HCT116 (cell line): ENCODE results near the gene CENPX. TPM values are rescaled to one million over a fixed set of nuclear protein-coding genes. Genes with fewer than 3 reads are reported as not detected.

Source experiments
- ATAC-seq: fragments of 200-7000 bp; cut with Tn5 transposase; 2 replicates; pipeline ENCODE4 v1.9.1; 2020; ENCODE audit warnings: mild to moderate bottlenecking, moderate library complexity
- BruUV-seq: library from RNA; stranded (reverse); fragments of 400-500 nt; replicated peaks from 2 replicates; lab custom pipeline; 2021; lab: Mats Ljungman, UMichigan
- CTCF ChIA-PET: fragments of 300-600 bp; sonication (Branson Sonifier 250); formaldehyde crosslinking; loops from one replicate; lab custom pipeline; 2021; ENCODE audit warnings: antibody characterized with exemption; lab: Charles Lee
- POLR2A ChIA-PET: fragments of 300-600, 350-600 bp; sonication (Branson Sonifier 250); formaldehyde crosslinking; loops from one replicate; lab custom pipeline; 2021; ENCODE audit warnings: antibody characterized with exemption; lab: Charles Lee
- RAD21 ChIA-PET, 2 experiments: fragments of 300-600 bp; sonication (Branson Sonifier 250); formaldehyde crosslinking; loops; one replicate each; lab custom pipeline; 2023; ENCODE audit warnings: low total read pairs in 2 of 2; ENCODE audit not compliant: uncharacterized antibody in 2 of 2, unreplicated experiment in 2 of 2, low non-redundant PET in 1 of 2; lab: Charles Lee
- DNase-seq: peaks from one replicate; pipeline ENCODE4 v3.0.0-alpha.2; 2010; ENCODE audit warnings: low read depth, low spot score
- H2AFZ ChIP-seq: fragments of 200-600 bp; shearing (Covaris generic), sonication (generic); 2 replicates; pipeline ENCODE4 v1.6.1; 2017; ENCODE audit warnings: low read depth, mixed run types, mixed read lengths, antibody characterized with exemption, low read length; ENCODE audit not compliant: poor library complexity, severe bottlenecking
- H3K27ac ChIP-seq: 2 replicates; pipeline ENCODE4 v1.5.1; 2012; ENCODE audit warnings: low read depth, low read length
- H3K27me3 ChIP-seq: fragments of 200-600 bp; sonication (generic); 2 replicates; pipeline ENCODE4 v1.6.1; 2016; ENCODE audit warnings: mixed run types, low read length, mixed read lengths; ENCODE audit not compliant: insufficient read depth
- H3K36me3 ChIP-seq, 2 experiments: fragments of 200-500 bp in 1 of 2; fragments of 200-600 bp in 1 of 2; sonication (Bioruptor generic) in 1 of 2; sonication (generic) in 1 of 2; 2 replicates each; pipeline versions ENCODE4 v1.5.1 to v1.6.1; 2014 to 2016; ENCODE audit warnings: low read length in 2 of 2, inconsistent platforms in 1 of 2, mixed read lengths in 1 of 2, mixed run types in 1 of 2; ENCODE audit not compliant: insufficient read depth in 2 of 2, control insufficient read depth in 1 of 2
- H3K4me1 ChIP-seq, 2 experiments: fragments of 200-600 bp in 1 of 2; sonication (generic) in 1 of 2; 2 replicates each; pipeline versions ENCODE4 v1.5.1 to v1.6.1; 2012 to 2017; ENCODE audit warnings: low read length in 2 of 2, inconsistent platforms in 1 of 2, mild to moderate bottlenecking in 1 of 2, mixed read lengths in 1 of 2, mixed run types in 1 of 2, moderate library complexity in 1 of 2; ENCODE audit not compliant: insufficient read depth in 2 of 2, control insufficient read depth in 1 of 2
- H3K4me2 ChIP-seq: fragments of 200-600 bp; sonication (generic); 2 replicates; pipeline ENCODE4 v1.6.1; 2017; ENCODE audit warnings: mixed run types, low read length, mixed read lengths
- H3K4me3 ChIP-seq, 2 experiments: fragments of 200-600 bp in 1 of 2; sonication (generic) in 1 of 2; replicated peaks in 1 of 2; 2 replicates each; pipeline ENCODE4 v1.5.1; 2011 to 2016; ENCODE audit warnings: low read length in 2 of 2, control low read depth in 1 of 2, low read depth in 1 of 2, mild to moderate bottlenecking in 1 of 2, mixed read lengths in 1 of 2, mixed run types in 1 of 2
- H3K79me2 ChIP-seq: fragments of 200-600 bp; sonication (generic); 2 replicates; pipeline ENCODE4 v1.6.1; 2017; ENCODE audit warnings: mild to moderate bottlenecking, mixed run types, low read length, moderate library complexity, mixed read lengths; ENCODE audit not compliant: insufficient read depth
- H3K9ac ChIP-seq: fragments of 200-600 bp; sonication (generic); 2 replicates; pipeline ENCODE4 v1.6.1; 2016; ENCODE audit warnings: low read length, mixed read lengths
- H3K9me2 ChIP-seq: fragments of 200-600 bp; sonication (generic), shearing (Covaris generic); 2 replicates; pipeline ENCODE4 v1.6.1; 2017; ENCODE audit warnings: mixed run types, mild to moderate bottlenecking, moderate library complexity; ENCODE audit not compliant: insufficient read depth
- H3K9me3 ChIP-seq, 2 experiments: fragments of 200-500 bp in 1 of 2; fragments of 200-600 bp in 1 of 2; sonication (Bioruptor generic) in 1 of 2; sonication (generic) in 1 of 2; 2 replicates each; pipeline ENCODE4 v1.6.1; 2014 to 2017; ENCODE audit warnings: low read length in 2 of 2, mixed read lengths in 2 of 2, inconsistent platforms in 1 of 2, low read depth in 1 of 2, mild to moderate bottlenecking in 1 of 2, mixed run types in 1 of 2, moderate library complexity in 1 of 2; ENCODE audit not compliant: control insufficient read depth in 1 of 2, insufficient read depth in 1 of 2
- H4K20me1 ChIP-seq: fragments of 200-600 bp; sonication (generic), shearing (Covaris generic); 2 replicates; pipeline ENCODE4 v1.6.1; 2017; ENCODE audit warnings: mixed run types, mild to moderate bottlenecking, moderate library complexity; ENCODE audit not compliant: insufficient read depth
- EGR1 ChIP-seq: IDR thresholded peaks from 2 replicates; pipeline ENCODE4 v1.6.1; 2012; ENCODE audit warnings: low read depth
- ELF1 ChIP-seq: IDR thresholded peaks from 2 replicates; pipeline ENCODE4 v1.6.1; 2012; ENCODE audit warnings: low read depth, borderline replicate concordance
- EZH2 ChIP-seq: fragments of 200-600 bp; sonication (generic); IDR thresholded peaks from 2 replicates; pipeline ENCODE4 v1.6.1; 2017; ENCODE audit warnings: antibody characterized with exemption, mixed run types
- EZH2phosphoT487 ChIP-seq: fragments of 200-600 bp; IDR thresholded peaks from 2 replicates; pipeline ENCODE4 v1.6.1; 2018; ENCODE audit warnings: antibody characterized with exemption, borderline replicate concordance
- JUND ChIP-seq: IDR thresholded peaks from 2 replicates; pipeline ENCODE4 v1.6.1; 2012
- MAX ChIP-seq: IDR thresholded peaks from 2 replicates; pipeline ENCODE4 v1.6.1; 2012
- POLR2AphosphoS5 ChIP-seq: IDR thresholded peaks from 2 replicates; pipeline ENCODE4 v1.6.1; 2011; ENCODE audit warnings: mild to moderate bottlenecking, low read depth, low read length, moderate library complexity
- RAD21 ChIP-seq: IDR thresholded peaks from 2 replicates; pipeline ENCODE4 v1.6.1; 2012; ENCODE audit warnings: low read depth, mild to moderate bottlenecking
- SIN3A ChIP-seq: IDR thresholded peaks from 2 replicates; pipeline ENCODE4 v1.6.1; 2012; ENCODE audit warnings: low read depth
- SP1 ChIP-seq: IDR thresholded peaks from 2 replicates; pipeline ENCODE4 v1.6.1; 2012; ENCODE audit warnings: low read depth
- TCF7L2 ChIP-seq: IDR thresholded peaks from 2 replicates; pipeline ENCODE4 v1.7.0; 2011; ENCODE audit warnings: borderline replicate concordance, inconsistent platforms; ENCODE audit not compliant: insufficient read depth, insufficient read length; ENCODE audit errors: extremely low read depth
- ZBTB33 ChIP-seq: IDR thresholded peaks from 2 replicates; pipeline ENCODE4 v1.6.1; 2011; ENCODE audit warnings: mild to moderate bottlenecking, low read length, moderate library complexity; ENCODE audit not compliant: insufficient replicate concordance; ENCODE audit errors: extremely low read depth
- intact Hi-C: fragments of 100-400 bp; cut with micrococcal nuclease; formaldehyde crosslinking; loops from 2 replicates; pipeline ENCODE4 v1.10.0; 2022
- total RNA-seq: library from RNA; stranded (reverse); gene quantifications from one replicate; pipeline ENCODE4 v1.2.1, GENCODE V29; 2021; ENCODE audit not compliant: unreplicated experiment
- TF ChIP-seq, protein P1 (sequence below): IDR thresholded peaks from 2 replicates; pipeline ENCODE4 v1.6.1; 2012; ENCODE audit warnings: low read depth

The CENPX gene
- total RNA-seq, 1 experiment from 2014 or later, result 184 TPM

- CTCF ChIA-PET, result no interaction called here
- no peak overlapping the region for H3K4me2 ChIP-seq
- no peaks in the 10 kb centered on the region for H3K27me3 ChIP-seq
- 0 out of 2 replicates have a peak, but pooled peaks have one; percentile 7 for TF ChIP-seq POLR2AphosphoS5
- no peak for TF ChIP-seq ELF1
- TF ChIP-seq SIN3A, result 0 out of 2 replicates have a peak, but pooled peaks have one; percentile 5
- TF ChIP-seq, all 23 proteins: peak for 2
- peaks cover 25 to 85% of the 10 kb centered on the region in 2 experiments for H3K36me3 ChIP-seq
- RAD21 ChIA-PET, result no interaction called here
- peaks cover 3 to 15% of the 10 kb centered on the region in 2 experiments; a peak in 3 of 4 replicates for H3K4me1 ChIP-seq
- ATAC-seq (no peak), DNase-seq (no peak)
- H3K9me3 ChIP-seq, result no peaks in the 10 kb centered on the region
- H3K27ac ChIP-seq, result peak overlapping the region; percentile 30; the same call in 1 of the 2 replicates
- H4K20me1 ChIP-seq, result no peaks in the 10 kb centered on the region; the same call in 1 of the 2 replicates
- peaks cover 26% of the 10 kb centered on the region for H3K79me2 ChIP-seq
- no TSS peak for BruUV-seq
- H3K9ac ChIP-seq, result no peak overlapping the region
- POLR2A ChIA-PET, result no interaction called here
- no peak overlapping the region for H2AFZ ChIP-seq
- intact Hi-C loops, result no loop called here
- H3K4me3 ChIP-seq, result no peak overlapping the region
- H3K9me2 ChIP-seq, result no peaks in the 10 kb centered on the region
Measured at GRCh38 chr17:82058855-82059249, 36.2 kb upstream of the CENPX start.

- RAD21 ChIA-PET, result no interaction called here
- DNase-seq (no peak), ATAC-seq (no peak)
- POLR2A ChIA-PET, result no interaction called here
- no peak overlapping the region for H3K9ac ChIP-seq
- H3K27me3 ChIP-seq, result no peaks in the 10 kb centered on the region
- peaks cover 25 to 80% of the 10 kb centered on the region in 2 experiments for H3K36me3 ChIP-seq
- H3K4me2 ChIP-seq, result no peak overlapping the region
- H3K4me3 ChIP-seq, result no peak overlapping the region
- H3K9me2 ChIP-seq, result no peaks in the 10 kb centered on the region
- no peaks in the 10 kb centered on the region; the same call in 1 of the 2 replicates for H4K20me1 ChIP-seq
- no peaks in the 10 kb centered on the region for H3K9me3 ChIP-seq
- intact Hi-C loops, result no loop called here
- CTCF ChIA-PET, result no interaction called here
- peak overlapping the region; percentile 30; the same call in 1 of the 2 replicates for H3K27ac ChIP-seq
- H2AFZ ChIP-seq, result no peak overlapping the region
- no TSS peak for BruUV-seq
- peaks cover 2 to 16% of the 10 kb centered on the region in 2 experiments; a peak in 3 of 4 replicates for H3K4me1 ChIP-seq
- H3K79me2 ChIP-seq, result peaks cover 26% of the 10 kb centered on the region; the same call in 1 of the 2 replicates
- TF ChIP-seq, protein P1, sequence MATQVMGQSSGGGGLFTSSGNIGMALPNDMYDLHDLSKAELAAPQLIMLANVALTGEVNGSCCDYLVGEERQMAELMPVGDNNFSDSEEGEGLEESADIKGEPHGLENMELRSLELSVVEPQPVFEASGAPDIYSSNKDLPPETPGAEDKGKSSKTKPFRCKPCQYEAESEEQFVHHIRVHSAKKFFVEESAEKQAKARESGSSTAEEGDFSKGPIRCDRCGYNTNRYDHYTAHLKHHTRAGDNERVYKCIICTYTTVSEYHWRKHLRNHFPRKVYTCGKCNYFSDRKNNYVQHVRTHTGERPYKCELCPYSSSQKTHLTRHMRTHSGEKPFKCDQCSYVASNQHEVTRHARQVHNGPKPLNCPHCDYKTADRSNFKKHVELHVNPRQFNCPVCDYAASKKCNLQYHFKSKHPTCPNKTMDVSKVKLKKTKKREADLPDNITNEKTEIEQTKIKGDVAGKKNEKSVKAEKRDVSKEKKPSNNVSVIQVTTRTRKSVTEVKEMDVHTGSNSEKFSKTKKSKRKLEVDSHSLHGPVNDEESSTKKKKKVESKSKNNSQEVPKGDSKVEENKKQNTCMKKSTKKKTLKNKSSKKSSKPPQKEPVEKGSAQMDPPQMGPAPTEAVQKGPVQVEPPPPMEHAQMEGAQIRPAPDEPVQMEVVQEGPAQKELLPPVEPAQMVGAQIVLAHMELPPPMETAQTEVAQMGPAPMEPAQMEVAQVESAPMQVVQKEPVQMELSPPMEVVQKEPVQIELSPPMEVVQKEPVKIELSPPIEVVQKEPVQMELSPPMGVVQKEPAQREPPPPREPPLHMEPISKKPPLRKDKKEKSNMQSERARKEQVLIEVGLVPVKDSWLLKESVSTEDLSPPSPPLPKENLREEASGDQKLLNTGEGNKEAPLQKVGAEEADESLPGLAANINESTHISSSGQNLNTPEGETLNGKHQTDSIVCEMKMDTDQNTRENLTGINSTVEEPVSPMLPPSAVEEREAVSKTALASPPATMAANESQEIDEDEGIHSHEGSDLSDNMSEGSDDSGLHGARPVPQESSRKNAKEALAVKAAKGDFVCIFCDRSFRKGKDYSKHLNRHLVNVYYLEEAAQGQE, result no peak
- TF ChIP-seq ELF1, result no peak
- no peak for TF ChIP-seq JUND
- no peak for TF ChIP-seq SP1
- TF ChIP-seq RAD21, result no peak
- TF ChIP-seq EGR1, result no peak
- TF ChIP-seq TCF7L2, result no peak
- no peak for TF ChIP-seq EZH2phosphoT487
- no peak for TF ChIP-seq ZBTB33
- TF ChIP-seq EZH2, result no peak
- TF ChIP-seq MAX, result no peak
Measured at GRCh38 chr17:82058230-82058854, 35.7 kb upstream of the CENPX start.
